Stimulated activated CD4-positive, alpha-beta T cell treated with anti-CD3 and anti-CD28 coated beads, TNF-alpha, amount 100 ng/mL, for 4 hours (primary cell): ENCODE measurements around the gene KAZN.

Experiments
- DNase-seq, 3 experiments: peaks; one replicate each; pipeline ENCODE4 v3.0.0-alpha.2; 2020; ENCODE audit warnings: low read depth in 3 of 3

The KAZN gene

DNA sequence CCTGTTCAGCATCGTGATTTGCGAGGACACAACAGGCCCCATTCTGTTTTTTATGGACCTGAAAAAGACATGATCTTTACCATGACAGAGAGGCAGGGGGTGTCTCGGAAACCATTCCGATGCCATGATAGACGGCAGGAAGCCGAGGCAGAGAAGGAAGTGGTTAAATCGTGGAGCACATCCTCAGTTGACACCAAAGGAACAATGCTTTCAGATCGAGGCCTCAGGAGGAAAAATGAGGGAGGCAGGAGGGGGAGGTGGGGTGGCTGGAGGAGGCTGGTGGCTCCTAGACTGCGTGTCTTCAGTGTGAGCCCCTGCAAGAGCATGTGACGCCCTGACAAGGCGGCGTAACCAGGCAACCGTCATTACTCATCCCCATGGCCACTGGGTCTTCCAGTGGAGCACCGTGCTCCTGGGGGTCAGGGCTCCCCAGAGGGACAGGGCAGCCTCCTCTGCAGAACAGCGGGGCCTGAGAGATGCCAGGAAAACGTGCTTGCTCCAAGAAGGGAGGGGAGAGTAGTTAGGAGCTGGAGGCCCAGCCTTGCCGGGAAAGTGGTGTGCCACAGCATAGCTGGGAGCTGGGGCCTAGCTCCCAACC is 382.2 kb downstream of the KAZN start:
- no peak for DNase-seq

DNA sequence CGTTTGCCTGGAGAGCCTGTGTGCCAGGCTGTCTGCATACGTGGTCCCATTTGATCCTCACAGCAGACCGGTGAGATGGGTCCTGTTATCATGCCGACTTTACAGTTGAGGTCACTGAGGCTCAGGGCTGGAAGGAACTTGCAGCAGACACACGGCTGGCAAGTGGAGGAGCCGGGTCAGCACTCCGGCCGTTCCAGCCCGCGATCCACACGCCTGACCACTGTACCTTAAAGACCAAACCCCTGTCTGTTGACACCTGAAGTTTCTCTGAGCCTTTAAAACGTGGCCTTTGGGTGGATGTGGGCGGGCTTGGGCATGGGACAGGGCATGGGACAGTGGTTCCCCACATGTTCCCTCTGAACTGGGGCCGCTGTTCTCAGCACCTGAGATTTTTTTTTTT is 383.5 kb downstream of the KAZN start:
- DNase-seq = no peak

DNA sequence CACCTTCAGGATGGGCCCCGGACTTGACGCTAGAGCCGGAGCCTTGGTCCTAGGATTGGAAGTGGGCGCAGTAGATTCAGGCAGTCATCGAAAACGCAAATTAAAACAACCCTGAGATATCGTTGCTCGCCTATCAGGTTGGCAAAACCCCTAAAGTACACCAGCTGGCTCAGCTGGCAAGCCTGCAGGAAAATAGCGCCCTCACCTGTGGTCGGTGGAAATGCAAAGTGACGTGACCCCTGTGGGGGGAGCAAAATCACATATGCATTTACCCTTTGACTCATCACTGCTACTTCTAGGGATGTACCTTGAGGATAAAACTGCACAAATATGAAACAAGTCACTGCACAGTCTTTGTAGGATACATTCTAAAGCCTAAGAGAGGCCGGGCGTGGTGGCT is 384.8 kb downstream of the KAZN start:
- DNase-seq = no peak

DNA sequence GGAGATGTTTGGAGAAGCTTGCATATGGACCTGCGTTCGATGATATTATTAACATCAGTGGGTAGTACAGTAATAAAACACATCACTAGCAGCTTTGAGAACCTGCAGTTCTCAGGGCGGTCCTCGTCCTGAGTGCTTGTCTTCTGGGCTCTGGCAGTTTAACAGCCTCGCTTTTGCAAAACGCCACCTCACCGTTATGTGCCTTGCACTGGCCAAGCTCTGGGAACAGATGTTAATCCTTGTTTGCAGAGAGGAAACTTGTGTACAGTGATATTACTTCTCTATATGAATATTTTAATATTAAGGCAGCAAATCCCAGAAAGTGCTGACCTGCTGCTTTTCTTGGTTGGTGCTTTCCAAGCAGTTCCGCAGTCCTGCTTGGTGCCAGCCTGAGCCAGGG is 387.7 kb downstream of the KAZN start:
- no peak for DNase-seq

DNA sequence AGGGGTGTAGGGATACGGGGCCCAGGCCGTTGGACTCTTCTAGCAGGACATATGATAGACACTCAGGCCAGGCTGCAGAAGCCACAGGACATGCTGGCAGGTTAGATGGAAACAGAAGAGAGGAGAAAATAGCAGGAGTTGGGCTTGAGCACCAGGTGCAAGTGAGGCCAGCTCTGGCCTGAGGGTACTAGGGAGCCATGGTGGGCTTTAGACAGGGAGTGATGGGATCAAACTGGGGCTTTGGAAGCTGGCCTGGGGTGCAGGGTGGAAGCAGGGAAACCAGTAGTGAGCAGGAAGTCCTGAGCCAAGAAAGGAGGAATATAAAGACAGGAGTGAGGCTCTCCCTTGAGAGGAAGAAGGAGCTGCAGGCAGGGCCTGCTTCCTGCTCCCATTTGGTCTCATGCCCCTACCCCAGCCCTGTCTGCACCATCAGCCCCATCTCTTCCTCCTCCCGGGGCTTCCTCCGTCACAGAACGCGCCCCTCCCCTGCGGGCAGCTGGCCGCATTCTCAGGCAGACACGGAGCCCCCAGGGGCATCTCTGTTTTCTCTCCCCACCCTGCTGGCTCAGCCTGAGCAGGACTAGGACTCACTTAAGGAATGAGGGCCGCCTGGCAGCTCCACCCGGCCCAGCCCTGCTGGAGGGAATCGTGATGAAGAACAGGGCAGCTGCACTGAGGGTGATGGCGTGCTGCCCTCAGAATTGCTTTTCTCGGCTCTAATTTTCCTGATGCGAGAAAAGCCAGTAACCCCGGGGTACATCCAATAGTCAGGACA is 389.5 kb downstream of the KAZN start:
- no peak for DNase-seq

DNA sequence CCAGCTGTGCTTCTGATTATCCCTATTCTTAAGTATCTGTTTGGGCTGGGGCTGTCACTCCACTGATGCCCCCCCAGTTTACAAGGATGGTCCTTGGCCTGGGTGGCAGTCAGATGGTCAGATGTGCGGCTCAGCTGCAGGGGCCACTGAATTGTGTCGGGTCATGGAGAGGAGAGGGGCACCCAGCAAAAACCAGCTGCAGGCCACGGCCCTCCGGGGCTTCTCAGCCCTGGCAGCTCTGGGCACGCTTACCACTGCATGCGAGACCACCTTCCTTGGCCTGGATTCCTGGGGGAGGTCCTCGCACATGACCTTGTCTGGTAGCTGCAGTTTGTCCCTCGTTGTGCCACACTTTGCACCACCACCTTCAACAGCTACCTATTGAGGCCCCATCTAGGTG is 390.2 kb downstream of the KAZN start:
- DNase-seq = no peak

DNA sequence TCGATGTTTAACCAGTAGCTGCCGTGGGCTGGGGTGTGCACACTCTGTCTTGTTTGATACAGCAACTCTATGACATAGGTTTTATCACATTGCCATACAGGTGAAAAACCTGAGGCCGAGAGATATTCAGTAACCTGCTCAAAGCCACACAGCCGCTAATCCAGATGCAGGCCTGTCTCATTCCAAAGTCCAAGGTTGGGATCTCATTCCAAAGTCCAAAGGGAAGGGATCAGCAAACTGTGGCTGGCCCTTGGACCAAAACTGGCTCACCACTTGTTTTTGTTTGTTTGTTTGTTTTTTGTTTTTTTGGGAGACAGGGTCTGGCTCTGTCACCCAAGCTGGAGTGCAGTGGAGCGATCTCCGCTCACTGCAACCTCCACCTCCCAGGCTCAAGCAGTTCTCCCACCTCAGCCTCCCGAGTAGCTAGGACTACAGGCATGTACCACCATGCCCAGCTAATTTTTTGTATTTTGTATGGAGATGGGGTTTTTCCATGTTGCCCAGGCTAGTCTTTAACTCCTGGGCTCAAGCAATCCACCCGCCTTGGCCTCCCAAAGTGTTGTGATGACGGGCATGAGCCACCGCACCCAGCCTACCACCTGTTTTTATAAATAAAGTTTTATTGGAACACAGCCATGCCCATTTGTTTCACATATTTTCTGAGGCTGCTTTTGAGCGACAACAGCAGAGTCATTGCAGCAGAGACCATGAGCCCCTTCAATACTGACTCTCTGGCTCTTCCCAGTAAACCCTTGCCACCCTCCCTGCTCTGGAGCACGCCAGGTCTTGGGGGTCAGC is 391.6 kb downstream of the KAZN start:
- DNase-seq = no peak

DNA sequence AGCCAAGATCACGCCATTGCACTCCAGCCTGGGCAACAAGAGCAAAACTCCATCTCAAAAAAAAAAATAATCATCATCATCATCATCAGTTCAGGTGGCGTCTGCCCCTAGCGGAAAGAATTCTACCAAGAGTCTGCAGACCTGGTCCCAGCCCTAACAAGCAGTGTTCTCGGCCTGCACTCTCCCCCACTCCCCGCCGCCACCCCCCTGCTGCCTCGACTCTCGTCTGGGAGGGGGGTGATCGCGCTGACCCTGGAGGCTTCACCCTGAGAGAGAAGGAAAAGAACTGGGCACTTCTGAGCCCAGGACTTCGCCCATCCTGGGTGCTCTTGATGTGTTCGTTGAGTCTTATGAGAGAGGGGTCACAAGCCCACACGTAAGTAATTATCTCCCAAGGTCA is 394.9 kb downstream of the KAZN start:
- DNase-seq = no peak

DNA sequence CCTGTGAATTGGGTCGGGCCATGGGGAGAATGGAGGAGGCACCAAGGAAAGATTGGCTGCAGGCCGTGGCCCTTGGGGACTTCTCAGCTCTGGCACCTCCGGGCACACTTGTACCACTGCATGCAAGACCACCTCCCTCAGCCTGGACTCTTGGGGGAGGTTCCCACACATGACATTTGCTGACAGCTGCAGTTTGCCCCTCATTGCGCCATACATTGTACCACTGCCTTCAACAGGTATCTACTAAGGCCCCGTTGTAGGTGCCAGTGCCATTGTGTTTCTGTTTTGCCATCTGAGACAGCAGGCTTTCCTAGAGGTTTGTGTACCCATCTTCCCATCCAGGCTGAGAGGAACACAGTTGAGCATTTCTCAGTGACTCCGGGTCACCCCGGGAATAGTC is 395.7 kb downstream of the KAZN start:
- no peak for DNase-seq

DNA sequence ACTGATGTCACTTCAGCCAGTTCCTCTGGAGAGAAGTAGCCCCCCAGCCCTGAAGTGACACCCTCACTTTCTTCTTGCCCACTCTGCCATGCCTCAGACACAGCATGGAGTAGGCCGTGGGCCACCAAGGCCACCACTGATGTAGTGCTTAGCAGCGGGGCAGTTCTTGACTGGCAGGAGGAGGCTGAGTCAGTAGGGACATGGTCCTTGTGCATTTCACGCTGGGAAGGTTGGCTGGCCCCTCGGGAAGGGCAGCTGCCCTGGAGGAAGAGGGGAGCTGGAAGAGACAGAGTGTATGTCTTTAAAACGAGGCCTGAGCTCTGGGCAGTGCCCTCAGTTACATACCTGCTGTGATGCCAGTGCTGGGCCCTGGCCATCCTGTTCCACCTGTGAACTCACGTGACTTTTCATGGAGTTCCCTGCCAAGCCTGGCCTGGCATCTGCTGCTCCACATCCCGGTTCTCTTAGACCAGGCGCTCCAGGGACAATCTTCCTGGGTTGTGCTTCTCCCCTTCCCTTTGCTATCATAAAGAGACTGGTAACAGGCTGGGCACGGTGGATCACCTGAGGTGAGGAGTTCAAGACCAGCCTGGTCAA is 396.5 kb downstream of the KAZN start:
- no peak for DNase-seq

DNA sequence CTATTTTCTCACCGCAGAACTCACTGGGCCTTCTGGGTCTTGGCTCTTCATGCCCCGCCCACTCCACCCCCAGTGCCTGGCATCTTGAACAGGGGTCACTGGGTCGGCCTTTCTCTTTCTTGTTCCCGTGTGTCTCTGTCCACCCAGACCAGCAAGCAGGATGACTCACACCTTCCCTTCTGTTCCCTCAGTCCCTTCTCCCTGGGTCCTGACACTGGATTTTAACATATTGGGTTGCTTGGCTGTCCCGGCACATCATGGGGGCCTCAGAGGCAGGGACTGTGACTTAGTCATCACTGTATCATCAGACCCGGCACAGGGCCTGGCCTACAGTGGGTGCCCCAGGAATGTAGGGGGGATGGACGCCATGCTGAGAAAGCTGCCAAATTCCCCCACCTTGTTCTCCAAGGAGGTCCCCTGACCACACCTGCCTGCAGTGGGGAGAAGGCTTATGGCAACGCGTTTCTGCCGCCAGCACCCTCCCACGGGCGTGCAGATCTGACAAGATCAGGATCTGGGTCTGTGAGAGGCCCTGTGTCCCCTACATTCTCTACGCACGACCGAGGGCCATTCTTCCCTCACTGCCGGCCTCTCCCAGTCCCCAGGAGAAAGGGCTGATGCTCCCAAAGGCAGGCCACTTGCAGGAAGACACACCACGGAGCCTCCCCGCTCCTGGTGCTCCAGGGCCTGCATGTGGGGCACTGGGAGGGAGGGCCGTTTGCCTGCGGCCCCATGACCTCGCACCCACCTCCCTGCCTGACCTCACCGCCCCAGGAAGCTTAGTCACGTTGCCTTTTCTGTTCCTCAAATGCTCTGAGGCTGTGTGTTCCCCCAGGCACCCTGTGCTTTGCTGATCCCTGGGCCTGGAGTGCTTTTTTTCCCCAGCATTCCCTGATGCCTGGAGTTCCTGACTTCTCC is 397.9 kb downstream of the KAZN start:
- DNase-seq = no peak

DNA sequence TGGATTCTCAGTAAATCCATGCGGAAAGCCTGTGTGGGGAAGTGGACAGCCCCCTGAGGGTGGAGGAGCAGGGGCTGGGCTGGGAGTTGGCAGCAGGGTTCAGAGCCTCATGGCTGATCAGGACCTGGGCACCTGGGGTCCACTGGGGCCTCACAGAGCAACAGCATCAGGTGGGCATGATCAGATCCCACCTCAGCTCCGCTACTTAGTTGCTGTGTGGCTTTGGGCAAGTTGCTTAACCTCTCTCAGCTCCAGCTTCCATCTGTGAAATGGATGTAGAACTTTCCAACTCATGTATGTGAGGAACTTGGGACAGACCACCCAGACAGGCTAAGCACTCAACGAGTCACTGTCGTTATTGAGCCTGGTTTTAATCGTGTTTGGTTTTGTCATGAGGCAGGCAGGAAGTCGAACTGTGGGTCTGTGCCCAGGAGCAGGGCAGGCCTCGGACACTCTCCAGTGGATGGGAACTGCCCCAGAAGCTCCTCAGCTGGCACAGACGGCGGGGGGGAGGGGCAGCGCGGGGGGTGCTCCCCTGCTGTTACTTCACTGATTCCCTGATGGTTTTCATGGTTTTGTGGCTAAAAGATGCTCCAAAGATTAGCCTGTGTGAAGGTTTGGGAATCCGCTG is 399.3 kb downstream of the KAZN start:
- no peak for DNase-seq

DNA sequence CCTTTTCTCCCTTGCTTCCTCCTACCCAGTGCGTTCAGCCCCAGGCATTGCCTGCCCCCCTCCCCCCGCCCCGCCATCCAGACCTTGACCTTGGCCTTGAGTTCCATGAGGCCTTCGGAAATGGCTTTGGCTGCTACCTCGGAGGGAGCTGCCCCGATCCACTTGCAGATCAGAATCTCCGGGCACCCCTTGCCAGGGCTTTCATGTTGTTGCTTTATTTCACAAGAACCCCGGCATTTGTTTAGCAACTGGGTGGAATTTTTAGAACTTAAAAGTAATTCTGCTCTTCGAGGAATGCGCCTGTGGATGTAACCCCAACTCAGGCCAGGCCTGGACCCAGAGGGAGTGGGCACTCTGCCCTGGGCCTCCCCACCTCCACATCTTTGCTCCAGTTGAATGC is 401.0 kb downstream of the KAZN start:
- DNase-seq = no peak

DNA sequence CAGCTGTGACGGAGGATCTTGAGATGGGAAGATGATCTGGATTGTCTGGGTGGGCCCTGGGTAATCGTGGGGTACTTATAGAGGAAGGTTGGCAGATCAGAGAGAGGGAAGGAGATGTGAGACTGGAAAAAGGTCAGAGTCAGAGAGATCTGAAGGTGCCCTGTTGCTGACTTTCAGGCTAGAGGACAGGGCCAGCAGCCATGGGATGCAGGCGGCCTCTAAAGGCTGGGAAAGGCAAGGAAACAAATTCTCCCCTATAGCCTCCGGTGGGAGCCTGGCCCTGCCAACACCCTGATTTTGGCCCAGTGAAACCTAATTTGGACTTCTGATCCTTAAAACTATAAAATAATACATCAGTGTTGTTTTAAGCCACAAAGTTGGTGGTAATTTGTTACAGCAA is 401.5 kb downstream of the KAZN start:
- no peak for DNase-seq

DNA sequence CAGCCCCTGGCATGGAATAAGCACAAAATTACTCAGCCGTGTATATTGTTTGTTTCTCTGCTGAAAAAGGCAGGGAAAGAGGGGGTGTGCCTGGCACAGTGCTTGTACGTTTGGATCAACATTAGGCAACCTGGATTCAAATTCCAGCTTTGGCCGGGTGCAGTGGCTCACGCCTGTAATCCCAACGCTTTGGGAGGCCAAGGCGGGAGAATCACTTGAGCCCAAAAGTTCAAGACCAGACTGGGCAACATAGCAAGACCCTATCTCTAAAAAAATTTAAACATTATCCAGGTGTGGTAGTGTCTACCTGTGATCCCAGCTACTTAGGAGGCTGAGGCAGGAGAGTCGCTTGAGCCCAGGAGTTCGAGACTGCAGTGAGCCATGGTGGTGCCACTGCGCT is 402.2 kb downstream of the KAZN start:
- no peak for DNase-seq

DNA sequence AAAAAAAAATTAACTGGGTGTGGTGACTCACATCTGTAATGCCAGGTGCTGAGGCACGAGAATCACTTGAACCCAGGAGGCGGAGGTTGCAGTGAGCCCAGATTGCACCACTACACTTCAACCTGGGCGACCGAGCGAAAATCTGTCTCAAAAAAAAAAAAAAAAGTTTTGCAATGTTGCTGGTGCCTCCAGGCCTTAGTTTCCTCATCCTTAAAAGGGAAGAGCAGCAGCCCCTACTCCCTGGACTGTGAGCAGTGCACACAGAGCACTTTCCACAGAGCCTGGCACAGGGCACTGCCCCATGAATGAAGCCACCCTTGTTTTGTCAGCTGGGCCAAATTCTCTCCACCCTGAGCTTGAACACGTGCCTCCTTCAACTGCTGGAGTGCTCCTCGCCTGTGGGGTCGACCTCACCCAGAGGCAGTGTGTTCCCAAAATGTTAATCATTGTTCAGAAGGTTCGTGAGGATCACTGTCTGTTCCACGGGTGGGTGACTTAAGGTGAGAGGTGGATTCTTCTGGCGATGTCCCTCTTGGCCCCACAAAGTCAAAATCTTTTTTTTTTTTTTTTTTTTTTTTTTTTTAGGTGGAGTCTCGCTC is 402.9 kb downstream of the KAZN start:
- DNase-seq = no peak

DNA sequence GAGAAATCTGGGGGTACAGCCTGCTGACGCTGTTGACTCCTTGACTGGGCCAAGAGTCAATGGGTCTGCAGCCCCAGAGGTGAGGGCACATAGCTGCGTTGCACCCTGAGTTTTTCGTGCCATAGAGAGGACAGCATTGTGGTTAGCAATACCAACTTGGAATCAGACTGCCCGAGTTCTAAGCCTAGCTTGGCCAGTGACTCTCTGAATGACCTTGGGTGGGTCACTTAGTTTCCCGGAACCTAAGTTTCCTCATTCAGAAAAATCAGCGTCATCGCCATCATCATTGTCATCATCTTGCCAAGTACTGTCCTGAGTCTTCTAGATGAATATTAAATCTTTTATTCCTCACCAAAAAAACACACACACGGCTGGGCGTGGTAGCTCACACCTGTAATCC is 403.8 kb downstream of the KAZN start:
- no peak for DNase-seq

DNA sequence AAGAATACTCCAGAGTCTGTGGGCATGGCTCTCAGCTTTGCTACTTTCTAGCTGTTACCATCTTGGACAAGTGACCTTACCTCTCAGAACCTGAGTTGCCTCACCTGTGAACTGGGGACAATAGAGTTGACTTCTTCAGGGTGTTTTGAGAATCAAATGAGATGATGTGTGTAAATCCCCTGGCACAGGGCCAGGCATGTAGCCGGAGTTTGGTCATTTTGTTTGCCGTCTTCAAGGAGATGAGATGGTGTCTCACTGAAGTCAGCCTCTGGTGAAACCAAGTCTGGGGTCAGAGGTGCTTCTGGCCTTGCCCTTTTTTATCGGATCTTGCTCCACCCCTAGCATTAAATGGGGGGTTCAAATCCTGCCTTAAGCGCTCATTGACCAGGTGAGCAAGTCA is 405.9 kb downstream of the KAZN start:
- no peak for DNase-seq

DNA sequence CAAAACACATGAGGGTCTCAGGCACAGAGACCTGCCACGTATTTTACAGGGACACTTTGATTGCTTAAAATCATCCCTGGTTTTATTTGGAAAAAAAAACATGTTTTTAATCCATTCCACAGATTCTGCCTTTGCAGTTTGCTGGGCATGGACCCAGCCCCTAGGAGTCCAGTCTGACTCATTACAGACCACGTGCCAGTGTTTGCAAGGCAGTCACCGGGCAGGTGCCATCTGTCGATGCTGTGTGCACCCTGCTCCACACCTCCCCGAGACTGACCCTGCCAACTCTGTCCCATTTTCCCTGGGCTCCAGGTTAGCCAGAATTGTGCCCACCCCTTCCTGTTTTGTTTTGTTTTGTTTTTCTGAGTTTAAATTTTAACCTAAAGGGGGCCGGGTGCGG is 406.6 kb downstream of the KAZN start:
- DNase-seq = no peak

DNA sequence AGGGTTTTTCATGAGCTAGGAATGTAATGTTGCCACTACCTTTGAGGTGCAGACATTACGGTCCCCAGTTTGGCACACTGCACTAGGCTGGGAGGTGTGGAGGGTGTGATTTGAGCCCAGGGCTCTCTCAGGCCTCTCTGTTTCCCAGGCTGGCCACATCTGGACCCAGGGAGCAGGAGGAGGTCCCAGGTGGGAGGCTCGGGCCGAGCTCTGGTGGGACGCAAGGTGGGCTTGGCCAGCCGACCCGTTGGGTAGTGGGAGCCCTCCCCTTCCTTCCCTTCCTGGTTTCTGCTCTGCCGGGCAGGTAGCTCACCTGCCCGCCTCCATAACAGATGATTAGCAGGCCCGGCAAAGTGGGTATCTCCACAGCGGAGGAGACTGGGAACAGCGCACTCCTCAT is 408.9 kb downstream of the KAZN start:
- no peak for DNase-seq

DNA sequence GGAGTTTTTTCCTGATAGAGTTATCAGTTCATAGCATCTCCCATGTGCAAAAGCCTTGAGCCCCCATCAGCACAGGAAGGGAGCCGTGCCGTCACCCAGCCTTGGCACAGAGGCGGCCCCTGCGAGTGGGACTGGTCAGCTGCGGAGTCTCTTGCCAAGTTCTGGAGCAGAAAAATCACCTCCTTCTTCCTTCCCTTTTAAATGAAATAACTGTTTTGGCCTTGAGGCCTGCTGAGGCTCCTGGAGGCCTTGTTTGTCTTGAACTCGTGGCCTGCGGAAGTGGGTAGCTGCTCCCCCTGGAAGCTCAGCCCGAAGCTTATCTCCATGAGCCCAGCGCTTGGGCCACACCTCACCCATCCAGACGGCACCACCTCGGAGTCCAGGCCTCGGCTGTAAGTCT is 409.4 kb downstream of the KAZN start:
- no peak for DNase-seq
